Uterus (tissue), 2 donors: Measurements from ENCODE around the gene ERO1A.

ENCODE experiments used
- CTCF ChIP-seq, 4 experiments: fragments of 200-600 bp in 2 of 4; fragments of 450-650 bp in 2 of 4; sonication (generic) in 2 of 4; IDR thresholded peaks; one replicate each; pipeline ENCODE4 v1.5.1; 2016 to 2019; ENCODE audit warnings: antibody characterized with exemption in 4 of 4, mild to moderate bottlenecking in 2 of 4, moderate library complexity in 1 of 4
- POLR2A ChIP-seq, 2 donors: fragments of 450-650 bp; IDR thresholded peaks; one replicate each; pipeline ENCODE4 v1.6.1; 2016; ENCODE audit warnings: antibody characterized with exemption in 2 of 2, mild to moderate bottlenecking in 1 of 2, moderate library complexity in 1 of 2

GRCh38 chr14:52619687-52620086, 75.7 kb downstream of the ERO1A start:
- no peak for TF ChIP-seq CTCF (IDR thresholded peaks at IDR 0.05)
- TF ChIP-seq POLR2A (IDR thresholded peaks at IDR 0.05): no peak
